Neural cell (in vitro differentiated cells): Measurements from ENCODE around the gene VMAC. TPM values are rescaled to one million over a fixed set of nuclear protein-coding genes. Genes with fewer than 3 reads are reported as not detected.

ENCODE experiments used
- H2AFZ ChIP-seq: fragments of 200-600, 300-800 bp; sonication (generic), shearing (Covaris generic); 2 replicates; pipeline ENCODE4 v1.6.0; 2014; ENCODE audit warnings: low read depth, mild to moderate bottlenecking, antibody characterized with exemption, low read length, moderate library complexity
- H3F3A ChIP-seq: fragments of 200-600 bp; shearing (Covaris generic); 2 replicates; pipeline ENCODE4 v1.6.1; 2016; ENCODE audit warnings: mild to moderate bottlenecking, moderate library complexity, mixed read lengths, antibody characterized with exemption, low read length; ENCODE audit not compliant: insufficient read depth, poor library complexity, severe bottlenecking
- H3K27ac ChIP-seq: fragments of 200-600, 300-800 bp; sonication (generic), shearing (Covaris generic); 2 replicates; pipeline ENCODE4 v1.5.1; 2014; ENCODE audit warnings: mild to moderate bottlenecking, low read length, moderate library complexity
- H3K27me3 ChIP-seq: fragments of 300-800, 200-600 bp; sonication (generic), shearing (Covaris generic); 2 replicates; pipeline ENCODE4 v1.6.0; 2014; ENCODE audit warnings: mild to moderate bottlenecking, low read depth, low read length, moderate library complexity; ENCODE audit not compliant: insufficient read depth
- H3K36me3 ChIP-seq: fragments of 300-800, 200-600 bp; sonication (generic), shearing (Covaris generic); 2 replicates; pipeline ENCODE4 v1.5.1; 2014; ENCODE audit warnings: mild to moderate bottlenecking, antibody characterized with exemption, low read length, moderate library complexity; ENCODE audit not compliant: insufficient read depth
- H3K4me2 ChIP-seq: fragments of 300-800, 200-600 bp; sonication (generic), shearing (Covaris generic); 2 replicates; pipeline ENCODE4 v1.6.0; 2014; ENCODE audit warnings: mild to moderate bottlenecking, low read length
- H3K4me3 ChIP-seq: fragments of 300-800, 200-600 bp; sonication (generic), shearing (Covaris generic); 2 replicates; pipeline ENCODE4 v1.5.1; 2014; ENCODE audit warnings: mild to moderate bottlenecking, low read length, moderate library complexity
- H3K79me2 ChIP-seq: fragments of 200-600 bp; shearing (Covaris generic); replicated peaks from 2 replicates; pipeline ENCODE4 v1.6.0; 2014; ENCODE audit warnings: mild to moderate bottlenecking, low read length, moderate library complexity; ENCODE audit not compliant: insufficient read depth
- H3K9ac ChIP-seq: fragments of 300-800, 200-600 bp; sonication (generic), shearing (Covaris generic); 2 replicates; pipeline ENCODE4 v1.6.1; 2016; ENCODE audit warnings: mild to moderate bottlenecking, low read length, mixed read lengths
- H3K9me2 ChIP-seq: fragments of 200-600 bp; shearing (Covaris generic); 2 replicates; pipeline ENCODE4 v1.6.1; 2016; ENCODE audit warnings: mild to moderate bottlenecking, low read length, mixed read lengths; ENCODE audit not compliant: insufficient read depth
- H3K9me3 ChIP-seq: fragments of 200-600, 300-800 bp; sonication (generic), shearing (Covaris generic); 2 replicates; pipeline ENCODE4 v1.6.1; 2016; ENCODE audit warnings: mild to moderate bottlenecking, mixed run types, low read length, moderate library complexity, mixed read lengths
- H4K20me1 ChIP-seq: fragments of 200-600 bp; shearing (Covaris generic); 2 replicates; pipeline ENCODE4 v1.6.1; 2016; ENCODE audit warnings: mild to moderate bottlenecking, mixed run types; ENCODE audit not compliant: insufficient read depth
- CTCF ChIP-seq: fragments of 450-650 bp; IDR thresholded peaks from 2 replicates; pipeline ENCODE4 v1.5.1; 2014; ENCODE audit warnings: antibody characterized with exemption, mild to moderate bottlenecking, moderate library complexity; ENCODE audit not compliant: poor library complexity, severe bottlenecking
- EP300 ChIP-seq: fragments of 450-650 bp; conservative IDR thresholded peaks from 2 replicates; pipeline ENCODE4 v1.6.1; 2014; ENCODE audit warnings: antibody characterized with exemption, mild to moderate bottlenecking, moderate library complexity; ENCODE audit not compliant: poor library complexity, severe bottlenecking
- EZH2 ChIP-seq: fragments of 200-600, 300-800 bp; shearing (Covaris generic), sonication (generic); IDR thresholded peaks from 2 replicates; pipeline ENCODE4 v1.6.1; 2014; ENCODE audit warnings: antibody characterized with exemption, low read length, borderline replicate concordance, mild to moderate bottlenecking; ENCODE audit not compliant: insufficient read depth, poor library complexity, severe bottlenecking
- MXI1 ChIP-seq: fragments of 450-650 bp; conservative IDR thresholded peaks from 2 replicates; pipeline ENCODE4 v1.6.1; 2014; ENCODE audit warnings: antibody characterized with exemption, mild to moderate bottlenecking; ENCODE audit not compliant: poor library complexity, severe bottlenecking
- POLR2AphosphoS5 ChIP-seq: IDR thresholded peaks from 2 replicates; pipeline ENCODE4 v1.6.1; 2012
- REST ChIP-seq: IDR thresholded peaks from 2 replicates; pipeline ENCODE4 v1.6.1; 2012; ENCODE audit warnings: borderline replicate concordance
- SMC3 ChIP-seq: fragments of 450-650 bp; conservative IDR thresholded peaks from 2 replicates; pipeline ENCODE4 v1.6.1; 2014; ENCODE audit warnings: antibody characterized with exemption, mild to moderate bottlenecking, moderate library complexity; ENCODE audit not compliant: poor library complexity
- TAF1 ChIP-seq: IDR thresholded peaks from 2 replicates; pipeline ENCODE4 v1.6.1; 2012; ENCODE audit warnings: low read depth
- polyA plus RNA-seq: library from polyadenylated mRNA; depleted of rRNA; stranded (reverse); fragments of >200 nt; gene quantifications from 2 replicates; pipeline ENCODE4 v1.2.3, GENCODE V29; 2014

The VMAC gene
- polyA plus RNA-seq, 1 donor from 2014 or later = 6.0 TPM

GRCh38 chr19:5929179-5929578 lies 24.5 kb downstream of the VMAC start:
- Histone ChIP-seq H3K4me2 (no peak overlapping the region), H3K4me3 (no peak overlapping the region), H4K20me1 (no peaks in the 10 kb centered on the region), H2AFZ (no peak overlapping the region), H3K27ac (no peak overlapping the region), H3K9ac (no peak overlapping the region), H3K36me3 (no peaks in the 10 kb centered on the region), H3F3A (no peaks in the 10 kb centered on the region), H3K9me3 (no peaks in the 10 kb centered on the region), H3K79me2 (no peaks in the 10 kb centered on the region), H3K27me3 (no peaks in the 10 kb centered on the region), H3K9me2 (no peaks in the 10 kb centered on the region)
- TF ChIP-seq CTCF = no peak

- Histone ChIP-seq H4K20me1 (no peaks in the 10 kb centered on the region), H3K9ac (no peak overlapping the region), H3K79me2 (no peaks in the 10 kb centered on the region), H3F3A (no peaks in the 10 kb centered on the region), H3K9me3 (no peaks in the 10 kb centered on the region), H3K27ac (no peak overlapping the region), H3K36me3 (no peaks in the 10 kb centered on the region), H2AFZ (no peak overlapping the region), H3K4me3 (no peak overlapping the region), H3K27me3 (no peaks in the 10 kb centered on the region), H3K9me2 (no peaks in the 10 kb centered on the region), H3K4me2 (no peak overlapping the region)
- TF ChIP-seq REST = no peak
- no peak for TF ChIP-seq EZH2
- TF ChIP-seq MXI1 = no peak
- TF ChIP-seq SMC3 = no peak
- no peak for TF ChIP-seq EP300
- TF ChIP-seq TAF1 = no peak
- no peak for TF ChIP-seq CTCF
- no peak for TF ChIP-seq POLR2AphosphoS5
These were observed 25.0 kb downstream of the VMAC start for GRCh38 chr19:5929625-5930024.
